LNCAP (cell line): ENCODE data around the gene GRWD1.

Experiments
- CTCF ChIP-seq: fragments of 450-650 bp; IDR thresholded peaks from 2 replicates; pipeline ENCODE4 v1.5.1; 2017; ENCODE audit warnings: mild to moderate bottlenecking

The GRWD1 gene

GRCh38 chr19:48499316-48500090 lies 53.7 kb downstream of the GRWD1 start:
- TF ChIP-seq CTCF: no peak

- TF ChIP-seq CTCF: no peak
These were observed 55.2 kb downstream of the GRWD1 start for GRCh38 chr19:48500830-48501493.

GRCh38 chr19:48501494-48502349 lies 55.9 kb downstream of the GRWD1 start:
- no peak for TF ChIP-seq CTCF

- TF ChIP-seq CTCF: no peak
These were observed 56.7 kb downstream of the GRWD1 start for GRCh38 chr19:48502350-48503018.

DNA sequence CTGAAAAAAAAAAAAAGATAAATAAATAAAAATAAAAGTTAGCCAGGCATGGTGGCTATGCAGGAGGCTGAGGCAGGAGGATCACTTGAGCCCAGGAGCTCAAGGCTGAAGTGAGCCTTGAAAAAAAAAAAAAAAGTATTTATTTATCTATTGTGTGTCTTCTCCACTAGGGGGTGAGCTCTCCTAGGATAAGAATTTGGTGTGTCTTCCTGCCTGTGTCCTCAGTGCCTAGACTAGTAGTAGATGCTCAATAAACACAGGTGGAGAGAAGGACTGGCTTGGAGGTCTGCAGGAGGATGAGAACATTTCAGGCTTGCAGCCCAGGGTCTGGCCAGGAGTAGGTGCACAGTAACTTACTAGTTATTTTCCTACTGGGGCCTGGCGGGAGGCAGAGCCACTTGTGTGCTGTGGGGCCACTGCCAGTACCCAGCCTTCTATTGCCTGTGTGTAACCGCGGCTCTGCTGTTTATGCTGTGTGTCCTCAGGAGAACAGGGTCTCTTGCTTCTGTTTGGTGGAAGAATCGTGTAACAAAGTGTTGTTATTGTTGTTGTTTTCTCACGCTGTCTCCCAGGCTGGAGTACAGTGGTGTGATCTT lies 60.5 kb downstream of the GRWD1 start:
- peak; percentile 20; the same call in 1 of the 2 replicates for TF ChIP-seq CTCF
